GM10847 (cell line): ENCODE data around the gene KMT2B.

Experiments
- POLR2A ChIP-seq: IDR thresholded peaks from 2 replicates; pipeline ENCODE4 v1.6.1; 2011; ENCODE audit not compliant: insufficient read length; ENCODE audit errors: extremely low read depth

KMT2B gene

GRCh38 chr19:35719402-35720162, 1.8 kb downstream of the KMT2B start:
- no peak for TF ChIP-seq POLR2A

GRCh38 chr19:35720163-35720524, 2.3 kb downstream of the KMT2B start:
- TF ChIP-seq POLR2A, result no peak

GRCh38 chr19:35720648-35721047, 2.8 kb downstream of the KMT2B start:
- TF ChIP-seq POLR2A, result no peak

GRCh38 chr19:35721374-35721773, 3.6 kb downstream of the KMT2B start:
- TF ChIP-seq POLR2A, result no peak

- TF ChIP-seq POLR2A, result no peak
Observed at GRCh38 chr19:35722461-35722860, 4.7 kb downstream of the KMT2B start.

- TF ChIP-seq POLR2A, result no peak
Observed at GRCh38 chr19:35722897-35723296, 5.1 kb downstream of the KMT2B start.

GRCh38 chr19:35723671-35724070, 5.9 kb downstream of the KMT2B start:
- no peak for TF ChIP-seq POLR2A

GRCh38 chr19:35724560-35724959, 6.8 kb downstream of the KMT2B start:
- no peak for TF ChIP-seq POLR2A

- TF ChIP-seq POLR2A, result no peak
Observed at GRCh38 chr19:35725216-35725861, 7.5 kb downstream of the KMT2B start.

GRCh38 chr19:35727053-35727955, 9.5 kb downstream of the KMT2B start:
- no peak for TF ChIP-seq POLR2A

- TF ChIP-seq POLR2A, result no peak
Observed at GRCh38 chr19:35727956-35728706, 10.3 kb downstream of the KMT2B start.

- no peak for TF ChIP-seq POLR2A
Observed at GRCh38 chr19:35729021-35729420, 11.2 kb downstream of the KMT2B start.

GRCh38 chr19:35729763-35730162, 12.0 kb downstream of the KMT2B start:
- TF ChIP-seq POLR2A, result no peak

- TF ChIP-seq POLR2A, result no peak
Observed at GRCh38 chr19:35730326-35730725, 12.5 kb downstream of the KMT2B start.

GRCh38 chr19:35731353-35731752, 13.6 kb downstream of the KMT2B start:
- TF ChIP-seq POLR2A, result no peak
